ENCODE results near the gene ZC3H10.

ZC3H10 gene

DNA sequence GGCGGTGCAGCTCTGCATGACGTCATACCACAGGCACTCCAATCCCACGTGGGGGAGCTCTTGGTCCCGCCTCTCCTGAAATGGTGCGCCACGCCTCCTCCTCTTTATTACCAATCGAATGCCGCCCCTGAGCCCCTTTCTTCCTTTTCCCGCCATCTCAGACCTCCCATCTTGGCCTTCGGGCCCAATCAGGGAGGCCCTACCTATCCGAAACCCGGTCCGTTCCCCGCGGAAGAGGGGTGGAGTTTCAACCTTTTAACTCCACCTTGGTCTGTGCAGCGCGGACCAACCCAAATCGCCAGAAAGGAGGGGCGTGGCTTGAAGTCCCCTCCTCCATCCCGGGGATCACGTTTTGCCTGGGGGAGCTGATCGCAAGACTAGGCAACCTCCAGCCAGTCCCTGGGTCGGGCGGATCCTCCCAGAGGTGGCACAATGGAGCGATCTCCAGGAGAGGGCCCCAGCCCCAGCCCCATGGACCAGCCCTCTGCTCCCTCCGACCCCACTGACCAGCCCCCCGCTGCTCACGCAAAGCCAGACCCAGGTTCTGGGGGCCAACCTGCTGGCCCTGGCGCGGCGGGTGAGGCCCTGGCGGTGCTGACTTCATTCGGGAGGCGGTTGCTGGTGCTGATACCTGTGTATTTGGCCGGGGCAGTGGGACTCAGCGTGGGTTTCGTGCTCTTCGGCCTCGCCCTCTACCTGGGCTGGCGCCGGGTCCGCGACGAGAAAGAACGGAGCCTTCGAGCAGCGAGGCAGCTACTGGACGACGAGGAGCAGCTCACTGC, 10.0 kb downstream of the ZC3H10 start, which contains the start of gene ESYT1:
TSS of gene ESYT1 (plus strand) at position 380 of the 782 bp plus-strand sequence. CDS start at position 433, 53 bp downstream.
- DNase-seq (ENCODE audit: low read depth, low spot score) = peak; percentile 97

DNA sequence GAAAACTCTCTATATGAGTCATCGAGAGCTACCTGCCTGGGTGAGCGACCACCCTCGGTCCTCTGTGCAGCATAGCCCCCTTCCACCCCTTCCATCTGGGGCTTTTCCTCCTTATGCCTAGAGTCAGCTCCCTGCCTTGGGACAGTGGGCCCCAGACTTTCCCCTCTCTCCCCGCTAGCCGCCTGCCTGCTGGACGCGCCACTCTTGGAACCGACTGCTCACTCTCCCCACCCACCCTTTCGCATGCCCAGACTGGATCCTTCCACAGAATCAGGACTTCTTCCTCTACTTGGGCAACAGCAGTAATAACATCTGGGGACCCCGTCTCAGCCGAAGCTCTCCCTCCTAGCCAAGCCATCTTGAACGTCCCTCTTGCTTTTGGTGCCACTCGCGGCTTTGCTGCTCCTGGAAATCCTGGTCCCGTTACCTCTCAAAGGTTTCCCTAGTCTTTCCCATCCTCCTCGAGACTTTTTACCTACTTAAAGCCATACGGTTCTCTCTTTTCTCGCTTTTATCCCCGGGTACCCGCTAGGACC, 10.7 kb downstream of the ZC3H10 start:
- DNase-seq (ENCODE audit: low read depth, low spot score) = no peak

DNA sequence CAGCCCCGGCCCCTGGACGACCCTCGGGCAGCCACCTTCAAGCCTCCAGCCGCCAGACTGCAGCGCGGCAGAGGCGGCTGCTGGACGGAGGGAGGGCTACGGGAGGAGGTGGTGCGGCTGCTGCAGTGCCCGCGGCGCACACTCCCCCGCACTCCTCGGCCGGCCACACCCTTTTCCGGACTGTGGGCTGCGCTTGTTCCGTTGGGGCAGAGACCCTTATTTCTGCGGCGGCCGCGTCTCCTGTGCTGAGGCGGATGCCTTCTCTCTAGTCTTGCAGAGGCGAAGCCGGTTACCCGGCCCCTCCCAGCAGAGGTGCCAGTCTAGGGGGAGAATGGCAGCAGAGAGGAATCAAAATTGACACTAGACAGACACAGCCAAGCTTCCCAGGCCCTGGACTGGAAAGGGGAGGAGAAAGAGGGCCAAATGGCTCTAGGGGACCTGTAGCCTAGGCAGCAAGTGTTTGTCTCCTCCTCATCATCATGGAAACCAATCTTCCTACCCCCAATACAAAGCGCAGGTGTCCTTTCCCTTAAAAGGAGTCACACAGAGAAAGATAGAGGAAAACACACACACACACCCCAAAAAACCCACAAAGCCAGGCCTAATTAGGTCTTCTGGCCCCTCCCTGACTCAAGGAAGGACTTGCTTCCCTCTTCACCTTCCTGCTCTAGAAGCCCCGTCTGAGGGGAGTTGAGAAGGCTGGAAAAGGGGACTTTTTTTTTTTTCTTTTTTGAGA, 11.3 kb downstream of the ZC3H10 start:
- DNase-seq (ENCODE audit: low read depth, low spot score) = peak; percentile 43

DNA sequence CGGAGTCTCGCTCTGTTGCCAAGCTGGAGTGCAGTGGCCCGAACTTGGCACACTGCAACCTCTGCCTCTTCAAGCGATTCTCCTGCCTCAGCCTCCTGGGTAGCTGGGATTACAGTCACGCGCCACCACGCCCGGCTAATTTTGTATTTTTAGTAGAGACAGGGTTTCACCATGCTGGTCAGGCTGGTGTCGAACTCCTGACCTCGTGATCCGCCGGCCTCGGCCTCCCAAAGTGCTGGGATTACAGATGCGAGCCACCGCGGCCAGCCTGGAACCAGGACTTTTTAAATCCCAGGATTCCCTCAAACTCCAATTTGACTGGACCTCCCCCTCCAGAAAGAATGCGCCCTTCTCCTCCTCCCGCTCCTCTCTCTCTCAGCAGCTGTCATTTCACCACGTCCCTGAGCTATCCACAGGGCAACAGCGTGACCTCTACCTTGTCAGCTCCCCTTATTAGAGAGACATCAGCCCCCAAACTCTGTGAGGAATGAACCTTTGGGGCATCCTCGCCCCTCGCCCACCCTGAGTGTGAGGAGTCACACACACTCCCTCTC, 12.0 kb downstream of the ZC3H10 start:
- DNase-seq (ENCODE audit: low read depth, low spot score) = no peak

DNA sequence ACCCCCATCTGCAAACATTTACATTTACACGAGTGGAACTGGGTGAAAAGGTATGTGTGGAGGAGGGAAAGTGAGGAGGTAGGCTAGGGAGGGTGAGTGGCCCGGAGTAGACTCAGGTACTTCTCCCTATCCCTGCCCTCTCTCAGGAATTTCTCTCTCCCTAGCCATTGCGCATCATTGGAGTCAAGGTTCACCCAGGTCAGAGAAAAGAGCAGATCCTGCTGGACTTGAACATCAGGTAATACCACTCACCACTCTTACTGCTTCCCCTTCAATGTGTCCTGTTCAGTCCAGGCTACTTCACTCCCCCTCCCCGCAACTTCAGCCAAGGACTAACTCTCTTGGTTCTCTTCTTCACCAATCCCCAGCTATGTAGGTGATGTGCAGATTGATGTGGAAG, 12.8 kb downstream of the ZC3H10 start:
- no peak for DNase-seq (ENCODE audit: low read depth, low spot score)

DNA sequence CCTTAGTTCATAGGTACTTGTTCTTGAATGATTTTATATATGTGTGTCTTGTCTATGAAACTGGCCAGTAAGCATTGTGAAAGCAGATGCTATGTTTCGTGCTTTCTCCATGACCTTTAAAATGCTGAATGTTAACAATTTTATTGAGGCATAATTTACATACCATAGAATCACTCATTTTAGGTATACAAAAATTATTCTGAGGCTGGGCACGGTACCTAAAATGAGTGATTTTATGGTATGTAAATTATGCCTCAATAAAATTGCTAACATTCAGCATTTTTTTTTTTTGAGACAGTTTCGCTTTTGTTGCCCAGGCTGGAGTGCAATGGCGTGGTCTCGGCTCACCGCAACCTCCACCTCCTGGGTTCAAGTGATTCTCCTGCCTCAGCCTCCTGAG, 16.8 kb downstream of the ZC3H10 start:
- DNase-seq (ENCODE audit: low read depth, low spot score) = no peak

DNA sequence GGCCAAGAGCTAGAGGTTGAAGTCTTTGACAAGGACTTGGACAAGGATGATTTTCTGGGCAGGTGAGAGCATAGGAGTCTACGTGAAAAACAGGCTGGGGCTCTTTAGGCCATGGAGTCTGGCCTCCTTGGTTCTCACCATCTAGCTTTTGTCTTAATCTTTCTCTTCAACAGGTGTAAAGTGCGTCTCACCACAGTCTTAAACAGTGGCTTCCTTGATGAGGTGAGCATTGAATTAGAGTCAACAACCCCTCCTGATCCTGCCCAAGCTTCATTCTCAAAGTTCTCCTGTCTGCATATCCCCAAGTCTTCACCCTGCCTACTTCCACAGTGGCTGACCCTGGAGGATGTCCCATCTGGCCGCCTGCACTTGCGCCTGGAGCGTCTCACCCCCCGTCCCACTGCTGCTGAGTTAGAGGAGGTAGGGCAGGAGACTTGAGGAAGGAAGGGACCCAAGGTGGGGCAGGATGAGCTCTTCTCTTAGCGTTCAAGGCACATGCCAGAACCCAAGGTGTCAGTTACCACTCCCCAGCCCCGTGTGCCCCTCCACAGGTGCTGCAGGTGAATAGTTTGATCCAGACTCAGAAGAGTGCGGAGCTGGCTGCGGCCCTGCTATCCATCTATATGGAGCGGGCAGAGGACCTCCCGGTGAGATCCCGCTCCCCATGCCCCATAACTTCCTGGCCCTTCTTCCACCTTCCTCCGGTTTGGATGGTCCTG, 19.9 kb downstream of the ZC3H10 start:
- no peak for DNase-seq (ENCODE audit: low read depth, low spot score)

DNA sequence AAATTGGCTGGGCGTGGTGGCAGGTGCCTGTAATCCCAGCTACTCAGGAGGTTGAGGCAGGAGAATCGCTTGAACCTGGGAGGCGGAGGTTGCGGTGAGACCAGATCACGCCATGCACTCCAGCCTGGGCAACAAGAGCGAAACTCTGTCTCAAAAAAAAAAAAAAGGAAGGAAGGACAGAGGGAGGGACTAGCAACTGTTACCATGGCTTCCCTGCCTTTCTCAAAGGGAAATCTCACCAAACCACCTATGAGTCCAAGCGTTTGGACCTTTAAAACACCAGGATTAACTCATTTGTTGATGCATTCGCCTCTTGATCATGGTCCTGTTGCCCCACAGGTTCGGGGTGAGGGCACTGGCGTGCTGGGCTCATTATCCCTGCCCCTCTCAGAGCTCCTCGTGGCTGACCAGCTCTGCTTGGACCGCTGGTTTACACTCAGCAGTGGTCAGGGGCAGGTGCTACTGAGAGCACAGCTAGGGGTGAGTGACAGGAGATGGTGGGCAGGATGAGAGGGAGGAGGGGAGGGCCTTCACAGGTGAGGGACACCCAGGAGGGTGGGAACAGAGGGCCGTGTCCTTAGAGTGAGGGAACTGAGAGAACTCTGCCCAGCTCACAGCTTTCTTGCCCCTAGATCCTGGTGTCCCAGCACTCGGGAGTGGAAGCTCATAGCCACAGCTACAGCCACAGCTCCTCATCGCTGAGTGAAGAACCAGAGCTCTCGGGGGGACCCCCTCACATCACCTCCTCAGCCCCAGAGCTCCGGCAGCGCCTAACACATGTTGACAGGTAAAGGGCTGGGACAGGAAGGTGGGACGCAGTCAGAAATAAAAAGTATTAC, 24.1 kb downstream of the ZC3H10 start:
- no peak for DNase-seq (ENCODE audit: low read depth, low spot score)

DNA sequence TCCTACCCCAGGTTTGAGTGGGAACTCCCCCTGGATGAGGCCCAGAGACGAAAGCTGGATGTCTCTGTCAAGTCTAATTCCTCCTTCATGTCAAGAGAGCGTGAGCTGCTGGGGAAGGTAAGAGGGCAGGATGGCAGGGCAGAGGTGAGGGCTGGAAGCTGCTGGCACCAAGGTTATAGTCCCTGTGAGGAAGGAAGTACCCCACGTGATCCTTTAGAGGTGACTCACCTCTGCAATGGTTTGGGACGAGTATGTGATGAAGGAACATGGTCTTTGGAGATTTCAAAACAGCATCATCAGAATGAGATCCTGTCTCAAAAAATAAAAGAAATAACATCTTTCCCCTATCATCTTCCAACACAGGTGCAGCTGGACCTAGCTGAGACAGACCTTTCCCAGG, 25.2 kb downstream of the ZC3H10 start:
- no peak for DNase-seq (ENCODE audit: low read depth, low spot score)

DNA sequence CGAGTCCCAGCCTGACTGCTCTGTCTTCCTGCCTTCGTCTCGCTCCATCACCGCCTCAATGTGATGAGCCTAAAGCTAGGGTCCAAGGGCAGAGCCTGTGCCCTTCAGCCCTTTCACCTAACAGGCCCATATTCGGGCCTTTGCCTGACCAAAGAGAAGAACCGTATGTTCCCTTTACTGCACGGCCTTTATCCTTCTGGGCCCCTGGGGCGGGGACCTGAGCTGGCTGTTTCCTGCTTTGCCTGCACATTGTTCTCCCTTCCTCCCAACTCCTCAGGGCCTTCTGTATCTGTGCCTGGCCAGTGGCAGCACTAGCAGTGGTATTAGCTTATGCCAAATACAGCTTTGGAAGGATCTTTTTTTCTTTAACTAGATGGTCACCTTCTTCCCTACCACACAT, 25.8 kb downstream of the ZC3H10 start:
- DNase-seq (ENCODE audit: low read depth, low spot score) = no peak

DNA sequence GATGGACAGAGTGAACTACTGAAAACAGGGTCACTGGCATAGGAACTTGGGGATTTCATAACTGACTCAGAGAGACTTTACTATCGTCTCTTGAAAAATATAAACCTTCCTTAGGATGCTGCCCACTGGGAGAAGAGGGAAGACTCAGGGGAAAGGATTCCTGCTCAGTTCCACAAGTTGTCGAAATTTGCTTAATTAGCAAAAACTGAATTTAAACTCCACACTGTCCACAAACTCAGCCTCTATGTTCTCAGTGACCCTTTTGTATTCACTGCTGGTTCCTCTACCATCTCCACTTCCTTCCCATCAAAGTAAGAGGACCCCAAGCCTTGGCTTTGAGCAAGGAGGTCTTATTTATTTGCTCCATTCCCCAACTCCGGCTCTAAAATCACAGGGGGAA, 27.2 kb downstream of the ZC3H10 start:
- no peak for DNase-seq (ENCODE audit: low read depth, low spot score)

DNA sequence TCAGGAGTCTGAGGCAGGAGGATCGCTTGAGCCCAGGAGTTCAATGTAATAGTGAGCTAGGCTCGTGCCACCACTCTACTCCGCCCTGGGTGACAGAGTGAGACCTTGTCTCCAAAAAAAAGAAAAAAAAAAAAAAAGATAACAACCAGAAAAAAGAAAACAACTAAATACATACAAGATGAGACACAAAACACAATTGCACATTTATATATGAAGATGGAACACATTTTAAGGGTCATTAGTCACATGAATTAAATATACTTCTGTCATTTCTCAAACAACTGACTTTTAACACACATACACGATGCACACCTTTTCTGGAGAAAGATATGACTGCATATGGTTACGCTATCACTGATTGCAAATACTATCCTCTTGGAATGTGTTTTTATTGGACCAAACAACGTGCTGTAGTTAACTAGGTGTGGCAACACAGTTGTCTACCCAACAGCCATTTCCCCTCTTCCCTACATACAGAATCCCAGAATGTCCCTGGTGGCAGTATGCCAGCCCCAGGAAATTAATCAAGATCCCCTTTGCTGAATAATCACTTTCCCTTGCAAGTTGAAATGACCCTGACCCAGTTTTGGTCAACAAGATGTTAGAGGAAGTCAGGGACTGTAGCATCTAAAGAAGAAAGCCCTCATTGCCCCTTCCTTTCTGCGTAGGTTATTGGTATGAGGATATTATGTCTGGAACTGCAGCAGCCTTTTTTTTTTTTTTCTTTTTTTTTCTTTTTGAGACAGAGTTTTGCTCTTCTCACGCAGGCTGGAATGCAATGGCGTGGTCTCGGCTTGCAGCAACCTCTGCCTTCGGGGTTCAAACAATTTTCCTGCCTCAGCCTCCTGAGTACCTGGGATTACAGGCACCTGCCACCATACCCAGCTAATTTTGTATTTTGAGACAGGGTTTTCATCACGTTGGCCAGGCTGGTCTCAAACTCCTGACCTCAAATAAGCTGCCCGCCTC, 28.7 kb downstream of the ZC3H10 start:
- DNase-seq (ENCODE audit: low read depth, low spot score) = no peak

DNA sequence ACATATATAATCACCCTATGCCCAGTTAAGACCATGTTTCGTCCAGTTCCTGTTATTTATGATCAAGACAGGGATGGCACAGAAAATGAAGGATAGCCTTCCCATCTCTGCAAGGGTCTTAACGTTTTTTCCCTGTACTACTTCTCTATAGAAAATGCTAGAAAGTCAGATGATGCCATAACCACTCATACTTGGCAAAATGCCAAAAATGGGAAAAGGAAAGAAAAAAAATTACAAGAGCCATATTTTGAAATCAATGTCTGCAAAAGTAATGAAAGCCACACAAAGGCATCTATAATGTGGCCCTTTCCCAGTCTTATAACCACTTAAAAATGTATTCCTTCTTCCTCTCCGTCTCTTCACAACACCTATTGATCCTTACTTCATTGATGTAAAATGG, 32.5 kb downstream of the ZC3H10 start:
- no peak for DNase-seq (ENCODE audit: low read depth, low spot score)

DNA sequence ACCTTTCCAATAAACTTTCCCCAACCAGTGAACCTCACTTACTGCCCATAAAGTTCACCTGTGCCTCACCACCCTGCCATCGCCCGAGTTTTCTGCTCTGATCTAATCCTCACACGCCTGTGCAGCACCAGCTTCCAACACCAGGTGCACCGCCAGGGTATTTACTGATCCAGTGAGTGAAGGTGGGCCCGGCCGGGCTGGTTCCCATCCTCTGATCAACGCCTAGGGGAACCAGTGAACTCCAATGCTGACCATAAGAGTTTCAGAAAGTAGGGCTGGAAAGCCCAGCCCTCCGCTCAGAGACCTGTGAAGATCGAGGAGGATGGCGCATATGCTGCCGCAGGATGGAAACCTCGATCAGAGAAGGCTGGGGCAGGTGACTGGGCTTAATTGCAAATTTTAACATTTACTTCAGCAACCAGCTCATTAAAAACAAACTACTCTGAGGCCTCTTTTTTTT, 33.6 kb downstream of the ZC3H10 start:
- DNase-seq (ENCODE audit: low read depth, low spot score) = peak; percentile 44

DNA sequence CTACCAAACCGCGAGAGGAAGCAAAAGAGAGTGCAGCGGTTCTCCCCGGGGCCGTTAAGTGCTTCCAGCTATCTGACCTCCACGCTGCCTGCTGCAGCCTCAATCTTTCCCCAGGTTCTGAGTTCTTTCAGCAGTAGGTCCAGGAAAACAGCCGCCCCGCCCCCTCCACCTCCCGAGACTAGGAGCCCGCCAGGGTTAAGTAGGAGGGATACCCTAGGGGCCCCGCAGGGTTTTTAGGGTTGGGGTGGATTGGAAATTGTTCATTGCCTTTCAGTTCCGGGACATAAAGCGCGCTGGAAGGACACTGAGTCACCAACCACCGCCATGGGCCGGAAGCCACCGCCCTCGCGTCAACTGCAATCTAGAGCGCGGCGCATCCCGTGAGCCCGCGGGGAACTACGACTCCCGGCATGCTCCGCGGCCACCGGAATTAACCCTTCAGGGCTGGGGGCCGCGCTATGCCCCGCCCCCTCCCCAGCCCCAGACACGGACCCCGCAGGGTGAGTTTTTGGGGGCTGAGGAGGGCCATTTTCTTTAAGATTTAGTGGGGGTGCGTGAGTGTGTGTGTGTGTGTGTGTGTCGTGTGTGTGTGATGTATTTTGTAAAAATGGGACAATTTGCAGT, 34.2 kb downstream of the ZC3H10 start, which contains the start of gene MYL6B:
TSS of gene MYL6B (plus strand) at position 456 of the 624 bp plus-strand sequence. CDS start 1,332 bp downstream, outside the sequence.
- DNase-seq (ENCODE audit: low read depth, low spot score) = peak; percentile 90

DNA sequence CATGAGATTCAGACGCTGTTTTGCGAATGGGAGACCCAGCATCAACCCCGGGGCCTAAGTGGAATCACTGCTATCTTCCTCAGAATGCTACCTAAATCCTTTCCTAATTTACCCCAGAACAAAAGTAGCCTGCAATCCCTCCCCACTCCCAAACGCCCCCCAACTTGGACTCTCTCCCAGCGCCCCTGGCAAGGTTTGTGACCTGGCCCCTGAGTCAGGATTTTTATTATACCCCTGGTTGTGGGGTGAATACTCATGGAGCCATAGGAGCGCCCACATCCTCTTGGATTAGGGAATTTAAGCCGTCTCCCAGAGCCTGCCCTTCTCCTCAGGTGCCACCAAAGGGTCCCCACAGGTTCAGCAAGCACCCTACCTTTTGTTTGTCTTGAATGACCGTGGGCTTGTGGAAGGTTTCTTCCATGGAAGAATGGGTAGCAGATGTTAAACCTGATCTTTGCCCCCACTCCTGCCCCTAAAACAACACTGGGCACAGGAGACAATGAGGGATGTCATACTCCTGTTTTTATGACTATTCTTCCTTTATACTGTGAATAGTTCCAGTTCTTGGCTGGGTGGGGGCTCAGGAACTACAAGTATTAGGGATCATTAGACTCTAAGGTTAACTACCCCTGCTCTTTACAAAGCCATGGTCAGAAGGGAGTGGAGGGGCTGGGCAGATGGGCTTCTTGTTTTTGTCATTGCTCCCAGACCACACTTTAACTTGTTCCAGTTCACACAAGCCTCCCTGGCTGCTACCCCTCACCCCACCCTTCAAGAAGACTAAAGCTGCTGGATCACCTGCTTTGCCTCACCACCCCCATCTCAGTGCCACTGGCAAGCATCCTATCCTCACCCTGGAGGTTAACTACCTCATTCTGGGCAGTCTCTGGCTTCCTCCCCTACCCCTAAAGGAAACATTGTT, 35.0 kb downstream of the ZC3H10 start:
- DNase-seq (ENCODE audit: low read depth, low spot score) = no peak

DNA sequence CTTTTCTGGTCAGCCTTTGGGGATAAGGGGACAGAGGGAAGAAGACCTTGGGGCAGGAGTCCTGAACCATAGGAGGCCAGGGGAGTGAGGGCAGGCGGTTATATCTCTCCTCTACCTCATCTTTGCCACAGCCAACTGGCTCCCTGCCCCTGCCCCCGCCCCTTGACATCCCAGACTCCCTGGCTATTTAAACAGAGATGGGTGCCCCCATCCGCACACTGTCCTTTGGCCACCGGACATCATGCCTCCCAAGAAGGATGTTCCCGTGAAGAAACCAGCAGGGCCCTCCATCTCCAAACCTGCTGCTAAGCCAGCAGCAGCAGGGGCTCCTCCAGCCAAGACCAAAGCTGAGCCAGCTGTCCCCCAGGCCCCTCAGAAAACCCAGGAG, 35.6 kb downstream of the ZC3H10 start:
- no peak for DNase-seq (ENCODE audit: low read depth, low spot score)

DNA sequence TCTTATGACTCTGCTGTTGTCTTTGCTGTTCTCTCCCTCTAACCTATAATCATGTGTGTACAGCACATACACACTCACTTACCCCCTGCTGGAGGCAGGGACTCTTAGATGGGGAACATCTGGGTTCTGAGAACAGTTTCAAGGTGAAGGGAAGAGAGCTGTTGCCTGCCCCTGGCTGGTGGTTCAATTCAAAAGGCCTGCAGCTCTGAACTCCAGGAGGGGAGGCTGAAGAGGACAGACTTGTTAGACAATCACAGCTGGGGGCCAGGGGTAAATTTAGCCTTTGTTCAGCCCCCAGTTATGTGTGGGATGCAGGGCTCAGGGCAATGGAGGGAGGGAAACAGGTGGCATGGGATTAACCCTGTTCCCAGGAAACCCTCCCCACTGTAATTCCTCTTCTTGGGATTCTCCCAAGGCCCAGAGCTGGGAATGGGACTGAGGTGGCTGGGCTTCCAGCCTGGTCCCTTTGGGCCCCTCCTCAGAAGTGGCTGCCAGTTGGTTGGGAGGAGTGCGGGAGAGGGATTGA, 36.2 kb downstream of the ZC3H10 start:
- no peak for DNase-seq (ENCODE audit: low read depth, low spot score)
